HG02588 (cell line): ENCODE results near the gene C4B.
"Not testable (repeated sequence)": the region's sequence is repeated elsewhere in the genome, so short reads cannot be mapped to it uniquely, and the experiment has no call there.

ENCODE experiments used
- ATAC-seq: cut with Tn5 transposase; IDR thresholded peaks from one replicate; pipeline ENCODE4 v1.9.1; 2021; ENCODE audit warnings: mild to moderate bottlenecking, moderate library complexity; ENCODE audit not compliant: unreplicated experiment

C4B gene

DNA sequence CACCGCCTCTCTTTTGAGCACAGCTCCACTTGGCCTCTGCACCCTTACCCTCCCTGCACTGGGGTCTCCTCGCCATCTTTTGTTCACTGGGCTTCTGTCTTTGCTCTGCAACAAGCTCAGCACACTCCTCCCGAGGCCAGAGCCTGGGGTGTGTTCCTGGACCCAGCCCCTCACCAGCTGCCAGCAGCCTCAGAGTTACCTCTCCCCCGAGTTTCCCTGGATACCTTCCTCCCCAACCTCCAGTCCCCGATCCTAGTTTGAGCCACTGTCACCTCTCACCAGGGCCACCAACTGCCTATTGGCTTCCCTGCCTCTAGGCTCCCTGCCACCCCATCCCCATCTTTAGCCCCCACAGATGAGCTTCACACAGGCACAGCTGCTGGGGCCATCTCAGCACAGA is 36.0 kb downstream of the C4B start:
- ATAC-seq = no peak

- ATAC-seq = not testable (repeated sequence)
Observed at GRCh38 chr6:32052626-32053025, 38.0 kb downstream of the C4B start.

GRCh38 chr6:32053314-32053713 is 38.7 kb downstream of the C4B start:
- not testable (repeated sequence) for ATAC-seq

DNA sequence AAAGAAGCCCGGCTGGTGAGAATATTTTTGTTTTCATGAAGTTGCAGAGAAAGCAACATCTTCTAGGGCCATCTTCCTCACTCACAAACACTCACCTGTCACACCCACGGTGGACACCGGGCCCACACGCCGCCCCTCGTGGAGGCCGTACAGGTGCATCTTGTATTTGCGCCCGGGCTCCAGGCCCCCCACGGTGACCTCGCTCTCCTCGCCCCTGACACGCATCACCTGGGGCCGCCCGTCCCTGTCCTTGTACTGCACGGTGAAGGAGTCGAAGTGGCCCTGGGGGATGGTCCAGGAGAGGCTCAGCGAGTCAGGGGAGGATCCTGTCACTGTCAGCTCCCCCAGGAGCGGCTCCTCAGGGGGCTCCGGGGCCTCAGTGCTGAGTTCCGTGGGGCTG is 41.2 kb downstream of the C4B start:
- ATAC-seq = not testable (repeated sequence)

DNA sequence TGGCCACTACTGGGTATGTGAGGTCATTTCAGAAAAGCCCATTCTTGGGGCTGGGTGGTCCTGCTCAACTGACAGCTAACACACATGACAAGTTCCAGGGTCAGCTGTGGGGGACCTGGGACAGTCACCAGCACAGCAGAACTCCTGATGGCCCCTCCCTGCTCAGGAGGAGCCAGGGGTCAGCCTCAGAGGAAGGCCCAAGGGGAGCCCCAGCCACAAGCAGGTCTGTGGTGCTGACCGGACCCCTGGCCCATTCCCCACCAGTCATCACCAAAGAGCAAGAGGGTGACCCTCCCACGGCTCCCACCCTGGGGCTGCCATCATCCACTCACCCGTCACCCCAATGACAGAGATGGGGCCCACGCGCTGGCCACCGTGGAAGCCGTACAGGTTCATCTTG is 41.7 kb downstream of the C4B start:
- no peak for ATAC-seq

GRCh38 chr6:32057966-32058365 is 43.4 kb downstream of the C4B start:
- ATAC-seq = no peak

- ATAC-seq = no peak
Observed at GRCh38 chr6:32058511-32058963, 43.9 kb downstream of the C4B start.

DNA sequence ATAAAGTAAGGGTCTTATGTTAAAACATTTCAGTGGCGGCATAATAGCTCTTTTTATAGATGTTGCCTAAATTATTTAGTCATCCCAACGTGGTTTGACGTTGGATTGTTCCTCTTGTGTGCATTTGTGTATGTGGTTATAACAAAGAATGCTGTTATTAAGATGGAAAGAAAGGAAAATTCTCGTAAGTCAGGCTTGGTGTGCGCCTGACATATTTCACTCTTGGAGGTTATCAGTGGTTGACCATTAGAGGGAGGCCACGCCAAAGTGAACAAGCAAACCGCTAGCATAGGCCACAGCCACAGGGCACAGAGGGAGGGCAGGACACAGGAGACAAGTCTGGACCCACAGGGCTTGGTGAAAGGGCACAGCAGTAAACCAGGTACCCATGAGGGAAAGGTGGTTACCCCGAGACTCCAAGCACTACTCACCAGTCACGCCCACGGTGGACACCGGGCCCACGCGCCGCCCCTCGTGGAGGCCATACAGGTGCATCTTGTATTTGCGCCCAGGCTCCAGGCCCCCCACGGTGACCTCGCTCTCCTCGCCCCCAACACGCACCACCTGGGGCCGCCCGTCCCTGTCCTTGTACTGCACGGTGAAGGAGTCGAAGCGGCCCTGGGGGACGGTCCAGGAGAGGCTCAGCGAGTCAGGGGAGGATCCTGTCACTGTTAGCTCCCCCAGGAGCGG is 46.5 kb downstream of the C4B start:
- no peak for ATAC-seq

DNA sequence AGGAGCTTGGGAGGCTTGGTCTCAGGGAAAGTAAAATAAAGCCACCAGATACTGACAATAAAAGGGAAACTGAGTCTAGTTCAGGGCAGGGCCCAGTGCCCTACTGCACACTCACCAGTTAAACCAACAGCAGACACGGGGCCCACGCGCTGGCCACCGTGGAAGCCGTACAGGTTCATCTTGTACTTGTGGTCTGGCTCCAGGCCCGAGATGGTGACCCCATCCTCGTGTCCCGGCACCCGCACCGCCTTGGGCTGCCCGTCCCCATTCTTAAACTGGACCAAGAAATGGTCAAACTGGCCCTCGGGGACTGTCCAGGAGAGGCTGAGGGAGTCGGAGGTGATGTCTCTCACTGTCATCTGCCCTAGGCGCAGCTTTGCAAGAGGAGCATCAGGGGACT is 50.1 kb downstream of the C4B start:
- no peak for ATAC-seq

DNA sequence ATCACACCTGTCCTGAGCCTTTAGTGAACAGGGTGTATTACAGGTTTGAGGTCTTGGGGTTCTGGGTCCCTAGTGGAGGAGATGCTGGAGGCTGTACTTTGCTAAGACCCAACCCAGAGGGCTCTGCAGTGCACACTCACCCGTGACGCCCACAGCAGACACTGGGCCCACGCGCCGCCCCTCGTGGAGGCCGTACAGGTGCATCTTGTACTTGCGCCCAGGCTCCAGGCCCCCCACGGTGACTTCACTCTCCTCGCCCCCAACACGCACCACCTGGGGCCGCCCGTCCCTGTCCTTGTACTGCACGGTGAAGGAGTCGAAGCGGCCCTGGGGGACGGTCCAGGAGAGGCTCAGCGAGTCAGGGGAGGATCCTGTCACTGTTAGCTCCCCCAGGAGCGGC is 52.9 kb downstream of the C4B start:
- not testable (repeated sequence) for ATAC-seq

GRCh38 chr6:32068315-32068714 is 53.7 kb downstream of the C4B start:
- not testable (repeated sequence) for ATAC-seq

- no peak for ATAC-seq
Observed at GRCh38 chr6:32068867-32069266, 54.3 kb downstream of the C4B start.

- ATAC-seq = no peak
Observed at GRCh38 chr6:32069460-32069859, 54.9 kb downstream of the C4B start.

DNA sequence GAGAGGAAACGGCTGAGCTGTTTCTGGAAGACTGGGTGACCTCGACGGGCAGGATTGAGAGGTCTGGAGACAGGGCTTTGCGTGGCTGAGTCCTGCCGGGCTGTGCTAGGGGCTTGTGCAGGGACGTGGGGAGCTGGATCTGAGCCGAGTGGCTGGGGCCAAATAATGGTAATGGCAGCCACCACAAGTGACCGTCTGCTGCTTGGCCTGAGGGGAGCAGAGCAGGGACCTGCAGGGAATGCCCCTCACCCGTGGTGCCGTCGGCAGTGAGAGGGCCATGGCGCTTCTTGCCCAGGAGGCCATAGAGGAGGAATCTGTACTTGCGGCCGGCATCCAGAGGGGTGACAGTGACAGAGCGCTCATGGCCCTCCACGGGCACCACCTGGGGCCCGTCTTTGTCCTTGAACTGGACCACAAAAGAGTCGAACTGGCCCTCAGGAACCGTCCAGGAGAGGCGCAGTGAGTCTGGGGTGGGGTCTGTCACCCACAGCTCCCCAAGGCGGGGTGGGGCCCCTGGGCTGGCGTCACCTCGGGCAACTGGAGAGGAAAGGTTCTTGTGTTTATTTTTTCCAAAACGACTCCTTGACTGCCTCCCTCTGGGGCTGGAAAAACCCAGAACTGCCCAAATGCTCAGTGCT is 55.4 kb downstream of the C4B start:
- no peak for ATAC-seq

GRCh38 chr6:32070814-32071543 is 56.4 kb downstream of the C4B start:
- no peak for ATAC-seq

- no peak for ATAC-seq
Observed at GRCh38 chr6:32073101-32073500, 58.5 kb downstream of the C4B start.

DNA sequence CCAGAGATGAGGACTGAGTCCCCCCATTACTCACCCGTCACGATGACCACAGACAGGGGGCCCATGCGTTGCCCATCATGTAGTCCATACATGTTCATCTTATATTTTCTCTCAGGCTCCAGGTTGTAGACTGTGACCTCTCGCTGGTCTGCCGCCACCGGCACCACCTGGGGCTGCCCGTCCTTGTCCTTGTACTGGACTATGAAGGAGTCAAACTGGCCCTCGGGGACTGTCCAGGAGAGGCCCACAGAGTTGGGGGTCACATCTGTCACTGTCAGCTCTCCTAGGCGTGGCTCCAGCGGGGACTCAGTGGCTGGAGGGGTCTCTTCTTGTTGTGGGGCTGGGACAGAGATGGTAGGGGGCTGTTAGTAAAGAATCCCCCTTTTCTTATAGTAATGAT is 59.0 kb downstream of the C4B start:
- ATAC-seq = no peak

GRCh38 chr6:32074996-32075532 is 60.5 kb downstream of the C4B start:
- no peak for ATAC-seq

- no peak for ATAC-seq
Observed at GRCh38 chr6:32075781-32076180, 61.2 kb downstream of the C4B start.

- ATAC-seq = no peak
Observed at GRCh38 chr6:32076321-32076809, 61.8 kb downstream of the C4B start.

DNA sequence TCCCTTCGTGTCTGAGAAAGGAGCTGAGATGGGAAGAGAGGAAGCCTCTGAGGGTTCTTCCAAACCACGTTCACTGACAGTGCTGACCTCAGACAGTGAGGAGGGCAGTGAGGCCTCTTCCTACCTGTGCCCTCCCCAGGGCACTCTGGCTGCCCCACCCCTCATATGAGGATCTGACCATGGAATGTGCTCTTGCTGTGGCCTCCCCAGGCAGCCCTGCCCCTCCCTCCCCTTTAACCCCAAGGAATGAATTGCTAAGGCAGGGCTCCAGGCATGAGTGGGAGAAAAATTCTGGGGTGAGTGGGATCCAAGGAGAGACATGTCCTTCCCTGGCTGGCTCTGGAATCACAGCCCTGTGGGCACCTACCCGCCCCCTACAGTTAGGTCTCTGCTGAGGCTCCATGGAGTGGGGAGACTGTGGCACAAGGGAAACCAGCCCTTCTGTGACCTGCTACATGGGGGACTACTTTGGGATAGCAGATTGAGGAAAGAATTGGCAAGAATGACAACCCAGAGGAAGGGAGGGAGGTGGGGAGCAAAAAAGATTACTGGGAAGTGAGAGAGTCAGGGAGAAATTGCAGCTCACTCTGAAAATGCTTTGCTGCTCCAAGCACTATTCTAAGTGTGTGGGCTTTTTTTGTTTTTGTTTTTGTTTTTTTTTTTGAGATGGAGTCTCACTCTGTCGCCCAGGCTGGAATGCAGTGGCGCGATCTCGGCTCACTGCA is 65.1 kb downstream of the C4B start:
- no peak for ATAC-seq
